ENCODE results near the gene PPIF. TPM values are rescaled to one million over a fixed set of nuclear protein-coding genes. Genes with fewer than 3 reads are reported as not detected.
"Not testable (repeated sequence)": the region's sequence is repeated elsewhere in the genome, so short reads cannot be mapped to it uniquely, and the experiment has no call there.

The PPIF gene
- total RNA-seq, 2 donors from 2014 or later = 19.2 to 67.9 TPM

DNA sequence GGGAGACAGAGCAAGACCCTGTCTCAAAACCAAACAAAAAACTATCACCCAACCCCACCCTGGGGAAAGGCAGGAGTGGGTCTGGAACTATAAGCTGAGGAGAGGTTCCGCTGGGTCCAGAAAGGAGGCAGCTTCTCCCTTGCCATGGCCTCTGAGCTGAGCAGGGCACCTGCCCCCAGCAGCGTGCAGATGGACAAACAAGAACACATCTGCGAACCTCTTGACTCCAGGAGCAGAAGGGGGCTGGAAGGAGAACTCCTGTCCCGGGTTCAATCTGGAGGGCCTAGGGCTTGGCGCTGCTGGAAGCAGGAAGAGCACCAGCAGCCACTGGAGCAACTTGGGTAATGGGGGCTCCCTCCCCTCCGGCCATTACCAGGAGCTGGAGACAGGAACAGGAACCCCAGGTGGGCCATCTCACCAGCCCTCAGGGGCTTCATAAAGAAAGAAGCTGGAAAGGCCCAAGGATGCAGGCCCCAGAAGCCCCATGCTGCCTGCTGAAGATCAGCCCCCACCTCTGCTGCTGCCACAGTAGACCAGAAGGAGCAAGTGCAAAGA lies 19.0 kb upstream of the PPIF start:
- DNase-seq = no peak
- Histone ChIP-seq H3K27me3 (no peaks in the 10 kb centered on the region), H3K9me3 (no peaks in the 10 kb centered on the region), H3K4me1 (no peaks in the 10 kb centered on the region), H3K4me3 (no peak overlapping the region), H3K36me3 (replicated peaks in 1 of 2; ENCODE audit: insufficient read depth in 1 of 2, low read depth in 2 of 2) (no peaks in the 10 kb centered on the region), H3K27ac (no peak overlapping the region)
- 73 to 87% methylated on average over 3 to 6 of the region's 6 CpGs for WGBS, 2 donors
- TF ChIP-seq, protein P1, sequence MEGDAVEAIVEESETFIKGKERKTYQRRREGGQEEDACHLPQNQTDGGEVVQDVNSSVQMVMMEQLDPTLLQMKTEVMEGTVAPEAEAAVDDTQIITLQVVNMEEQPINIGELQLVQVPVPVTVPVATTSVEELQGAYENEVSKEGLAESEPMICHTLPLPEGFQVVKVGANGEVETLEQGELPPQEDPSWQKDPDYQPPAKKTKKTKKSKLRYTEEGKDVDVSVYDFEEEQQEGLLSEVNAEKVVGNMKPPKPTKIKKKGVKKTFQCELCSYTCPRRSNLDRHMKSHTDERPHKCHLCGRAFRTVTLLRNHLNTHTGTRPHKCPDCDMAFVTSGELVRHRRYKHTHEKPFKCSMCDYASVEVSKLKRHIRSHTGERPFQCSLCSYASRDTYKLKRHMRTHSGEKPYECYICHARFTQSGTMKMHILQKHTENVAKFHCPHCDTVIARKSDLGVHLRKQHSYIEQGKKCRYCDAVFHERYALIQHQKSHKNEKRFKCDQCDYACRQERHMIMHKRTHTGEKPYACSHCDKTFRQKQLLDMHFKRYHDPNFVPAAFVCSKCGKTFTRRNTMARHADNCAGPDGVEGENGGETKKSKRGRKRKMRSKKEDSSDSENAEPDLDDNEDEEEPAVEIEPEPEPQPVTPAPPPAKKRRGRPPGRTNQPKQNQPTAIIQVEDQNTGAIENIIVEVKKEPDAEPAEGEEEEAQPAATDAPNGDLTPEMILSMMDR (IDR thresholded peaks at IDR 0.05) = no peak
- TF ChIP-seq POLR2A (IDR thresholded peaks at IDR 0.05) = no peak
- intact Hi-C loops (cut with DNase I) = no loop called here
- no peak for ATAC-seq

- 90 to 92% methylated on average over 14 of the region's 14 CpGs for WGBS, 2 donors
- no peak for ATAC-seq
- no peak overlapping the region for H3K27ac ChIP-seq
- H3K4me1 ChIP-seq = no peaks in the 10 kb centered on the region
- no peaks in the 10 kb centered on the region for H3K9me3 ChIP-seq
- no peak for DNase-seq
- intact Hi-C loops (cut with DNase I) = no loop called here
- no peaks in the 10 kb centered on the region for H3K36me3 ChIP-seq (replicated peaks in 1 of 2; ENCODE audit: insufficient read depth in 1 of 2, low read depth in 2 of 2)
- TF ChIP-seq, protein P1 (IDR thresholded peaks at IDR 0.05) = no peak
- TF ChIP-seq POLR2A (IDR thresholded peaks at IDR 0.05) = no peak
- no peak overlapping the region for H3K4me3 ChIP-seq
- H3K27me3 ChIP-seq = no peaks in the 10 kb centered on the region
Measured at GRCh38 chr10:79328737-79329504, 18.3 kb upstream of the PPIF start.

DNA sequence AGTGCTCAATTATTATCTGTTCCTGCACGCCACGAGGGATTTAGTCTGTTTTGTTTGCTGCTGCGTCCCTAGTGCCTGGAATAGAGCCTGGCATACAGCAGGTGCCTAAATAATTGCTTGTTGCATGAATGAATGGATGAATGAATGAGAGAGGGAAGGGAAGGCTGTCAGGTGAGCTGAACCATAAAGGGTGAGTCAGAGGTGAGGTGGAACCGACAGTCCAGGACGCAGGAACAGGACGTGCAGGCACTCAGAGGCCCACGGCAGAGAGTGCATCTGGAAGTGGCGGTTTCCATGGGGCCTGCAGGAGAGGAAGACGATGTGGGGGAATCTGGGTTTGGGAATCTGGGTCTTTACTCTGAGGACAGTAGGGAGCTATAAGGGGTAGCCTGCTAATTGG lies 17.7 kb upstream of the PPIF start:
- Histone ChIP-seq H3K9me3 (no peaks in the 10 kb centered on the region), H3K4me3 (no peak overlapping the region), H3K36me3 (replicated peaks in 1 of 2; ENCODE audit: insufficient read depth in 1 of 2, low read depth in 2 of 2) (no peaks in the 10 kb centered on the region), H3K27me3 (no peaks in the 10 kb centered on the region), H3K27ac (no peak overlapping the region), H3K4me1 (no peaks in the 10 kb centered on the region)
- ATAC-seq = no peak
- 87 to 88% methylated on average over 9 of the region's 9 CpGs for WGBS, 2 donors
- DNase-seq = no peak
- intact Hi-C loops (cut with DNase I) = no loop called here
- TF ChIP-seq, protein P1 (IDR thresholded peaks at IDR 0.05) = no peak
- no peak for TF ChIP-seq POLR2A (IDR thresholded peaks at IDR 0.05)

DNA sequence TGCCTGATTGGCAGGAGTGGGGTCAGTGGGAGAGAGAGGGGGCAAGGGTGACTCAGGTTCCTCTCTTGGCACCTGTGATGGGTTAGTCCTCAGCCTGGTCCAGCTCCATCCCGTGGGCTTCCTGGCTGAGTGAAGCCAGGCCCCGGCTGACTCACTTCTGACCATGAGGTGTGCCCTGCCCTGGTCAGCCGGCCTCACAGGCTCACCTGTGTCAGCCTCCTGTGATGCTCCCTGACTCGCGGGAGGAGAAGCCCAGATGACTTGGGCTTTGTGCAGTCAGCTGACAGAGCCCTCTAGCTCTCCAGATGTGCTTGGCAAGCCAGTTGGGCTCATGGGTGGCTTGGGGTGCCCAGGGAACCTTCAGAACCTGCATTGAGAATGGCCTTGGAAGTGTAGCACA lies 16.0 kb upstream of the PPIF start:
- Histone ChIP-seq H3K9me3 (no peaks in the 10 kb centered on the region), H3K27ac (no peak overlapping the region), H3K4me3 (no peak overlapping the region), H3K36me3 (replicated peaks in 1 of 2; ENCODE audit: insufficient read depth in 1 of 2, low read depth in 2 of 2) (no peaks in the 10 kb centered on the region), H3K27me3 (no peaks in the 10 kb centered on the region), H3K4me1 (peaks cover 8% of the 10 kb centered on the region)
- intact Hi-C loops (cut with DNase I) = no loop called here
- no peak for DNase-seq
- WGBS, 2 donors = 87 to 89% methylated on average over 5 of the region's 5 CpGs
- TF ChIP-seq POLR2A (IDR thresholded peaks at IDR 0.05) = no peak
- TF ChIP-seq, protein P1 (IDR thresholded peaks at IDR 0.05) = no peak
- no peak for ATAC-seq

DNA sequence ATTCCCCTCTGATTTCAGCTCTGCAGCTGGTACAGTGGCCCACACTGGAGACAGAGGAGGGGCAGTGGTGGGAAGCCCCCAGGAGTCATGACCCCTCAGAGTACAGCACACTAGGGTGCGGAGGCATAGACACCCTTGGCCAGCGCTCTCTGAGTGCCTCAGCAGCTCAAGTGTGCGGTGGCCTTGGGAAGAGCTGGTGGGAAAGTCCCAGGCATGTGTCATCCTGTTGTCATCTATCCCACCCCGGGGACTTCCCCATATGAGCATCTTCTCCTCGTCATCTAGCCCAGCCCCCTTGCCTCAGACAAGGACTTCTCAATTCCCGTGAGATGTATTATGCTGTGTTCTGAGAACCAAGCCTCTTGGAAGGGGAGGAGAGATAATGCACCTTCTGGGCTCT lies 15.6 kb upstream of the PPIF start:
- no peak overlapping the region for H3K4me3 ChIP-seq
- no peak for ATAC-seq
- 68 to 84% methylated on average over 6 of the region's 6 CpGs for WGBS, 2 donors
- H3K4me1 ChIP-seq = peaks cover 9% of the 10 kb centered on the region
- H3K27ac ChIP-seq = no peak overlapping the region
- intact Hi-C loops (cut with DNase I) = no loop called here
- TF ChIP-seq, protein P1 (IDR thresholded peaks at IDR 0.05) = no peak
- TF ChIP-seq POLR2A (IDR thresholded peaks at IDR 0.05) = no peak
- H3K9me3 ChIP-seq = no peaks in the 10 kb centered on the region
- no peaks in the 10 kb centered on the region for H3K36me3 ChIP-seq (replicated peaks in 1 of 2; ENCODE audit: insufficient read depth in 1 of 2, low read depth in 2 of 2)
- no peaks in the 10 kb centered on the region for H3K27me3 ChIP-seq
- peak in 1 of 4 donors; percentile 64 for DNase-seq

DNA sequence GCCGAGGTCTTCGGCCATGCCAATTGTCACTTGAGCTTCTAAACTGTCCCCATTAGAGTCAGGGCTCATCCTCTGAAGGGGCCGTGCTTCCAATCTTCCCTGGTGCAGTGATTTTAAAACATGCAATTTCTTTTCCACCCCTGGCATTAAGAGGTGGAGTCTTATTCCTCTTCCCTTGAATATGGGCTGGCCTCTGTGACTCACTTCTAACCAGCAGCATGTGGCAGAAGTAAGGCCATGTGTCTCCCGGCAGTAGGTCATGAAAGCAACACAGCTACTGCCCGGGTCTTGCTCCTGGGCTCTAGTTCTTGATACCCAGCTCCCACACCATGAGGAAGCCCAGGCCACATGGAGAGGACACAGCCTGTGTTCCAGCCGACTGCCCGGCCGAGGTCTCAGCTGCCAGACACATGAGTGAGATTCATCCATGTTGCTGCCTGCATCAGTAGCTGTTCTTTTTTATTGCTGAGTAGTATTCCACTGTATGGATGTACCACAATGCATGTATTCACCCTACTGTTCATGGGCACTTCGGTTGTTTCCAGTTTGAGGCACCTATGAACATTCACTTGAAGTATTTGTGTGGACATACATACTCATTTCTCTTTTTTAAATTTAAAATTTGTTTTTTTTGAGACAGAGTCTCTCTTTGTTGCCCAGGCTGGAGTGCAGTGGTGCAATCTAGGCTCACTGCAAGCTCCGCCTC lies 14.5 kb upstream of the PPIF start:
- H3K27ac ChIP-seq; DNase-seq; H3K36me3 ChIP-seq (replicated peaks in 1 of 2; ENCODE audit: insufficient read depth in 1 of 2, low read depth in 2 of 2); H3K4me1 ChIP-seq; H3K9me3 ChIP-seq; intact Hi-C loops (cut with DNase I); ATAC-seq; H3K27me3 ChIP-seq; H3K4me3 ChIP-seq: not testable (repeated sequence)
- 97 to 98% methylated on average over 2 of the region's 10 CpGs for WGBS, 2 donors
